Jurkat, Clone E6-1 (cell line): Measurements from ENCODE around the gene HDAC5.
"Not testable (repeated sequence)": the region's sequence is repeated elsewhere in the genome, so short reads cannot be mapped to it uniquely, and the experiment has no call there.

Experiments
- DNase-seq: peaks from one replicate; pipeline ENCODE4 v3.0.0-alpha.2; 2011; ENCODE audit warnings: low read depth, low spot score
- H3K4me3 ChIP-seq: 2 replicates; pipeline ENCODE4 v1.5.1; 2011; ENCODE audit warnings: mild to moderate bottlenecking, low read length, control low read depth, moderate library complexity

HDAC5 gene

DNA sequence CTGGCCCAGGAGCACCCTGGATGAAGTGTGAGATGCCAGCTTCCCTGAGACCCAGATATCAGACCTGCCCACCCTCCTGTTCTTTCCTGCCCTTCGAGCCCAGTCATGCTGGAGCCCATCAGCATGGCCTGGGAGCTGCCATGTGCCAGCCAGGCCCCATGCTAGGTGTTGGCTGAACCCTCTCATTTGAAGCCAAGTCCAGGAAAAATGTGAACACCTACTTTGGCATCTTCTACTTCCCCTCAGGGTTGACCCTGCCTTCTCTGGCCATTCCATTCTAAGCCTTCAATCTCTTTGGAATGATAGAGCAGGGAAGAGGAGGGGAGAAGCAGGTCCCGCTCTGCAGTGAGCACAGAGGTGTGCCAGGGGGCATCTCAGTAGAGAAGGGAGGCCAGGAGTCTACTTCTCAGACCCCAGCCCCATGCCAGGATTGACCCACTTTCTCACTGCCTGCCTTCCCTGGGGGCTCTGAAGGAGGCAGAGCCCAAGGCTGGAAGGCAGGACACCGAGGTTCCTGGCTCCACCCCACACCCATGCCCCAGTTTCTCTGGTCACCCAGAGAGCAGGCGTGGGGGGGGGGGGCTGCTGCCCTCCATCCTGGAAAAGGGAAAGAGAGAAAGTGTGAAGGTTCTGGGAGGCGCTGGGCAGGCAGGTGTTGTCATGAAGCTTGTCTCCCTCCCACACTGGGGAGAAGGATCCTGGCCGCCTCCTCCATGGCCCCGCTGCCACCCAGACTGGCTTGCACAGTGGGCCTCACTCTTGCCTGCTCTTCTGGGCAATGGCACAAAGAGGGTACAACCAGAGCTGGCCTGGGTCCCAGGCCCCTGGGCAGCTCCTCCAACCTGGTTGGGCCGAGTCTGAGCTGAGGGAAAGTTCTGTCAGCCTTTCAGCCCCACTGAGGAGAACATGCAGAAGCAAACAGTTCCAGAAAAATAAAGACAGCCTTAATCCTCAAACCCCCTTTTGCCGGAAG is 9.3 kb downstream of the HDAC5 start:
- no peak overlapping the region for H3K4me3 ChIP-seq
- no peak for DNase-seq

- DNase-seq = no peak
- no peak overlapping the region for H3K4me3 ChIP-seq
These were observed 10.1 kb downstream of the HDAC5 start for GRCh38 chr17:44113382-44113781.

DNA sequence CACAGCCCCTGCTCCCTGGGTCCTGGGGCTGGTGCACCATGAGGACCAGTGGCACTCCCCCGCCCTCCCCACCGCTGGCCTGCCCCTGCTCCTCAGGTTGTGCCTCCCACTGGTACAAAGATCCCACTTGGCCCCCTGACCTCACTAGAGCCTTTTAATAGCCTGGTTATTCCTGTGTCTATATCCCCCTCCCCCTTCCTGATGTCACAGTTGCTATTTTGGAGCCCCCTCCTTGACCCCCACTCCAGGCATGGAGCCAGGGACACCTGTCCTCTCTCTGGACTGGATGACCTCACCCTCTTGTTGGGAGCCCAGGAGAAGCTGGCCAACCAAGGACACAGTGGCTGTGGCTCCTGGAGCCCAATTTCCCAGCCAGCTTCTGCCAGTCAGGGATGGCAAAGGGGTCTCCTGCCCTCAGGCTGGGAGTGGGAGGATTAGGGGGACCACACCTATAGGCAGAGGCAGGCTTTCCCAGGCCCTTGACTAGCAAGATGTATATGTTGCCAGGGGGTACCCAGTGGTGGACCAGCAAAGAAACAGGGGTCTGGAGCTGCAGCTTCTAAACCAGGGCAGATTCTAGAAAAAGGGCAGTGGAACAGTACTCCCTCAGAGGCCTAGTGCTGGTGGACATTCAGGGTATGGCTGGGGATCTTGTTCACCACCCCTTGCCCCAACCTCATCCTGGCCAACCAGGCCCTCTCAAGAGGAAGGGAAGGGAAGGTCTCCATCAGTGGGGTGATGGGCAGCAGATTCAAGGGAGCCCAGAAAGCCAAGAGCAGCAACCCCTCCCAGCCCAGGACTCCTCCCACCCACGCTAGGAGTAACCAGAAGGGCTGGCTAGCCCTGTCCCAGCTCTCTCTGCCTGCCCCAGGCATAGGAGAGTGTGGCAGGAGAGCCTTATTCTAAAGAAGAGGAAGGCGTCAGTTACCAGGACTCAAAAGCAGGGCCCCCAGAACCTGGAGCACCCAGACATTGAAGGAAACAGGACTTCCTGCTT is 10.9 kb downstream of the HDAC5 start:
- no peak overlapping the region for H3K4me3 ChIP-seq
- no peak for DNase-seq

DNA sequence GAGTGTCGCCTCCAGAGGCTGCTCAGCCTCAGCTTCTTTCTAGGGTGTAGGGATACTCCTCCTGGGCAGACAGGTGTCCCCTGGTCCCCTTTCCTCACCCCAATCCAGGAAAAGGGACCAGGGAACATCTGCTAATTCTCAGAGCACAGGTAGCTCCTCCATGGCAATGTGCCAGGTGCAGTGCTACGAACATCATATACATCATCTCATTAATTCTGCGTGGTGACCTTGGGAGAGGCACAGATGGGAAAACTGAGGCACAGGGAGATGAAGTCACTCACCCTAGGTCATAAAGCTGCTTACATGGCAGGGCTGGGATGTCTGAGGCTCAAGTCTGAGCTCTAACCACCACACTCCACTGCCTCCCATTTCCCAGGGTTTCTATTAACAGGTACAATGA is 11.7 kb downstream of the HDAC5 start:
- DNase-seq = no peak
- peak overlapping the region; percentile 54 for H3K4me3 ChIP-seq

- DNase-seq = peak; percentile 89
- peak overlapping the region; percentile 54 for H3K4me3 ChIP-seq
These were observed 12.4 kb downstream of the HDAC5 start for GRCh38 chr17:44110823-44111633.

DNA sequence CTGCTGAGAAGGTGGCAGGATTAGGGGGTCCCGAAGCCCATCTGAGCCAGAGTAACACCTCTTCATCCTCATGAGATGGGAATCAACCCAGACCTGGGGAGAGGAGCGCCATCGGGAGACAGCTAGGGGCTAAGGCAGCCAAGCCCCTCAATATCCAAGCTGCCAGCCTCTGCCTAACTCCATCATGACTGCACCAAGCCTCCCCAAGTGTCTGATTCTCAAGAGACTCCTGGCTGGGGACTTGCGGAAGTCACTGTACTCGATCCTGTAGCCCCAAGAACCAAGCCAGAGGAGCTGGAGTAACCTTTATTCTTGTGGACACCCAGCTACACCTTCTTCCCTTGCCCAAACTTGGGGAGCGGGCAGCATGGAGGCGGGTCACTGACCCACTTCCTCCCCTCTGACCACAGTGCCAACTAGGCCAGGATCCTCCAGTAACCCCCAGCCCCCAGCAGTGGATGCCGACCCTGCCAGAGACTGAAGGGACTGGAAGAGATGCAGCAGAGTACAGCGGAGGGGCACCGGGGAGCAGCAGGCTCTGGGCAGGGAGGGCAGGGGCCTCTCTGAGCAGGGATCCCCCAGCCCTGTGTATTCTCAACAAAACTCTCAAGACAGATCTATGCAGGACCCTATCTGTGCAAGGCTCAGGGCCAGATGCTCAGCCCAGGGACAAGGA is 13.3 kb downstream of the HDAC5 start:
- no peak for DNase-seq
- peak overlapping the region; percentile 54 for H3K4me3 ChIP-seq

GRCh38 chr17:44109312-44109630 is 14.2 kb downstream of the HDAC5 start:
- no peak for DNase-seq
- H3K4me3 ChIP-seq = no peak overlapping the region

GRCh38 chr17:44108440-44109311 is 14.8 kb downstream of the HDAC5 start:
- no peak overlapping the region for H3K4me3 ChIP-seq
- no peak for DNase-seq

GRCh38 chr17:44106801-44107200 is 16.6 kb downstream of the HDAC5 start:
- H3K4me3 ChIP-seq = no peak overlapping the region
- no peak for DNase-seq

DNA sequence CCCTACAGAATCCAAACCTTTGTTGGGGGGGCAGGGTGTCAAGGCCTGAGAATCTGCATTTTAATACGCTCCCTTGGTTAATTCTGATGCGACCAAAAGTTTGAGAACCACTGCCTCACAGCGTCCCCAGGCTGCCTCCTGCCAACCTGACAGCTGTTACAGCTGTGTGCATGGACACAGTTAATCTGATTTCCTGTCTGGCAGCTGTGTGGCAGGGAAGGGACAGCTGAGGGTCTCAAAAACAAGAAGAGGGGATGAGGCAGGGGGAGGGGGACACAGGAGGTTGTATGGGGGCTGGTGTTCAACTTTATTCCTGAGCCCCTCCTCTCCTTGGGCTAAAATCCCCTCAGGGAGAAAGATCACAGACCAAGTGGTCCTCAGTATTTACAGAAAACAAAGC is 17.5 kb downstream of the HDAC5 start:
- DNase-seq = no peak
- no peak overlapping the region for H3K4me3 ChIP-seq

GRCh38 chr17:44105483-44105882 is 18.0 kb downstream of the HDAC5 start:
- H3K4me3 ChIP-seq = no peak overlapping the region
- no peak for DNase-seq

DNA sequence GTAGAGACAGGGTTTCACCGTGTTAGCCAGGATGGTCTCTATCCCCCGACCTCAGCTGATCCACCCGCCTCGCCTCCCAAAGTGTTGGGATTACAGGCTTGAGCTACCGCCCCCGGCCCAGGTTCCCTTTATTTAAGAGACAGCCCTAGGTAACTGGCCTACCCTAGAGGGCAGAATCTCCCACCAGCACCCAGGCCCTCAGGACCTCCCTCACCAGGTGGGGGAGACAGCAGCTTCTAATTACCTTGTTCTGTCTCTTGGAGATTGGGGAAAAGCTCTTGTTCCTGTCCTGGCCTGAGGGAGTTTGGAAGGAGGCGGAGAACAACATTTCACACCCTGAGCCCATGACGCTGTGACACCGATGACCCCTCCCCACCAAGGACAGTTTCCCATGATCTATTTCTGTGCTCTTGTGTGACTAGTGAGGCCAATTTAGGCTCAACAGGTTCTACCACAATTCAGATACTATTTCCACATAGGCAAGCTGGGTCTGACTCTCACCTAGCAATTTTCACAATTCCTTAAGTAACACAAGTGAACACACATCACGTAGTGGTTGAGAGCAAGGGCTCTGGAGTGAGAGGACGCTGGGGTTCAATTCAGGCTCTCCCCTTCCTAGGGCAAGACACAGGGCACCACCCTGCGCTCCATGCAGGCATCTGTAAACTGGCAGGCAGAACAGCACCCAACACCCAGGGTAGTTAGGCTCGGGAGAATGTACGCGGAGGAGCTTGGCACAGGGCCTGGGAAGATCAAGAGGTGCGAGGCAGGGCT is 20.4 kb downstream of the HDAC5 start:
- H3K4me3 ChIP-seq = no peak overlapping the region
- no peak for DNase-seq

DNA sequence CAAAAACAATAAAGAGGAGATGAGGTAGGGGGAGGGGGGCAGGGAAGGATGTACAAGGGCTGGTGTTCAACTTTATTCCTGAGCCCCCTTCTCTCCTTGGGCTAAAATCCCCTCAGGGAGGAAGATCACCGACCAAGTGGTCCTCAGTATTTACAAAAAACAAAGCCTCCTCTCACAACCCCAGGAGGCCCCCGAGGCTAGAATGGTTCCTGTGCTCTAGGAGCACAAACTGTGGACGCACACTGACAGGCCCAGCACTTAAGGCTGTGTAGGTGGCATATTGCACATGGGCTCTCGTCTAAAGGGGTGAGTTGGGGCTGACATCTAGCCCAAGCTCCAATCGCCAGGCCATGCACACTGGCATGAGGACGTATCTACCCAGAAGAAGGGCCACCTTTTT is 21.6 kb downstream of the HDAC5 start:
- not testable (repeated sequence) for H3K4me3 ChIP-seq, DNase-seq

- no peak for DNase-seq
- no peak overlapping the region for H3K4me3 ChIP-seq
These were observed 26.1 kb downstream of the HDAC5 start for GRCh38 chr17:44097110-44097958.

- DNase-seq = peak; percentile 82
- peak overlapping the region; percentile 52 for H3K4me3 ChIP-seq
These were observed 27.6 kb downstream of the HDAC5 start for GRCh38 chr17:44095647-44096496.

DNA sequence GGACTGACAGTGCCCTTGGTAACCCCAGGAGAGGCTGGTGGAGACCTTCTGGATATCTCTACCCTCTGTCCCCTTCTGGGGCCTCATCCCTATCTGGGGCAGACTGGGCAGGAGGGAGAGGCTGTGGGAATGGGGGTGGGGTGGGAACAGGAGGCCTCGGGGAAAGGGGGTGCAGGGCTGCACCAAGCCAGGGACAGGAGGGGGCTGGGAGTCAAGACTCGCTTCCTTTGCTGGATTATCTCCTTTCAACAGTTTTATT is 28.1 kb downstream of the HDAC5 start:
- peak overlapping the region; percentile 52; the same call in 1 of the 2 replicates for H3K4me3 ChIP-seq
- no peak for DNase-seq
